ENCODE data around the gene GRPR.

GRPR gene

DNA sequence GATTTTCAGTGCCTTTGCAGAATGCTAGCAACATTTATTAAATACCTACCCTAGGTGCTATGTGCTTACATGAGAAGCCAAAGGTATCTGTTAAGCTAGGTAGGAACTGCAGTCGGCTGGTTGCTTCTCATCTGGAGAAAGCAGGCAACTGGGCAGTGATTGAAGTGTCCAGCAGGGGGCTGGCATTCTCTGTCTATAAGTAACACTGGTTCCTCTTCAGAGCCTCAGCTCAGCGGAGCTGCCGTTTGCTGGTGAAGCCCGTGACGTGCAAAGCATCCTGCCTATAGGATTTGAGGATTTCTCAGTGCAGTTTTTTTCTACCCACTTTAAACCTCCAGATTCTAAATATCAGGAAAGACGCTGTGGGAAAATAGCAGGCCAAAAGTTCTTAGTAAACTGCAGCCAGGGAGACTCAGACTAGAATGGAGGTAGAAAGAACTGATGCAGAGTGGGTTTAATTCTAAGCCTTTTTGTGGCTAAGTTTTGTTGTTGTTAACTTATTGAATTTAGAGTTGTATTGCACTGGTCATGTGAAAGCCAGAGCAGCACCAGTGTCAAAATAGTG is at the start of gene GRPR:
Gene GRPR (plus strand): TSS at position 344 of the 565 bp plus-strand sequence. CDS start 389 bp downstream, outside the sequence.
- Histone ChIP-seq H3K27me3 (ENCODE audit: control insufficient read depth, insufficient read depth, low read length) (no peaks in the 10 kb centered on the region), H3K4me3 (ENCODE audit: low read depth, low read length) (peak within 1 kb of the TSS; percentile 92), H3K9ac (ENCODE audit: low read depth, low read length) (peak within 1 kb of the TSS; percentile 92), H3K4me1 (ENCODE audit: control insufficient read depth, insufficient read depth, low read length) (peaks cover 14% of the 10 kb centered on the region), H3K36me3 (ENCODE audit: control insufficient read depth, insufficient read depth, low read length) (peaks cover 27% of the 10 kb centered on the region), H3K27ac (ENCODE audit: low read depth, low read length) (peak within 1 kb of the TSS; percentile 44), H3K9me3 (ENCODE audit: control insufficient read depth, insufficient read depth, low read length) (0 out of 2 replicates have a peak, but pooled peaks cover 5% of the 10 kb centered on the region)

DNA sequence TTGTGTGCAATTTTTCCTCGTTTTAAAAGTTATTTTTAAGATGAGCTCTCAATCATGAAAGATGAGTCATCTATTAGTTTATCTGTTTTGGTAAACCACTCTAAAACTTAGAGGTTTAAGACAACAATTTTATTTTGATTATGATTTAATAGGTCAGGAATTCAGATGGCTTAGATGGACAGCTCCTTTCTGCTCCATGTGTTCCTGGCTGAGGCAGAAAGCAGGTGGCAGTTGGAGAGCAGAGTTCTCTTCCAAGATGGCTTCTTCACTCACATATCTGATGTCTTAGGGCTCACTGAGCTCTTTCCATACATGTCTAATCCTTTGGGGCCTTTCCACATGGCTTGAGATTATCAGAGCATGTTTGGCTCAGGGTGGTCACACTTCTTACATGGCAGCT is 48.3 kb upstream of the GRPR start:
- peaks cover 4% of the 10 kb centered on the region; the same call in 1 of the 2 replicates for H3K9me3 ChIP-seq (ENCODE audit: control insufficient read depth, insufficient read depth, low read length)
- peaks cover 19% of the 10 kb centered on the region for H3K4me1 ChIP-seq (ENCODE audit: control insufficient read depth, insufficient read depth, low read length)
- H3K27ac ChIP-seq (ENCODE audit: low read depth, low read length) = no peak overlapping the region
- H3K27me3 ChIP-seq (ENCODE audit: control insufficient read depth, insufficient read depth, low read length) = no peaks in the 10 kb centered on the region
- H3K9ac ChIP-seq (ENCODE audit: low read depth, low read length) = no peak overlapping the region
- no peak overlapping the region for H3K4me3 ChIP-seq (ENCODE audit: low read depth, low read length)
- no peaks in the 10 kb centered on the region for H3K36me3 ChIP-seq (ENCODE audit: control insufficient read depth, insufficient read depth, low read length)

DNA sequence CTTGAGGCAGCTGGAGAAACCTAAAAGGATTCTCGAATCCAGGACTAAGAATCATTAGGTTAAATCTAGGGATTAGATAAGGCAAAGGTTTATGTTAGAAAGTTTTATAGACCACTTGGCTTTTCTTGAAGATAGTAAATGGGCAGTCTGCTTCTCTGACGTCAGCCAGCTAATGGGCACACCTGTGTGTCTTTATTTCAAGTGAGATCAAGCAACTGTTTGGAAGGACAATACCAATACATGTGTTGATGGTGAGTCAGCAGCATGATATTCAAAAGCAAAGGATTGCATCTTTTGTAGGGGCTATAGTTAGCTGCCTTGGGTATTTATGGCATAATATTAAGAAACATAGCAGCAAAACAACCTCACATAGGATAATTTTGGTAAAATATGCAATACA is 46.5 kb upstream of the GRPR start:
- Histone ChIP-seq H3K4me1 (ENCODE audit: control insufficient read depth, insufficient read depth, low read length) (peaks cover 19% of the 10 kb centered on the region), H3K4me3 (ENCODE audit: low read depth, low read length) (no peak overlapping the region), H3K9me3 (ENCODE audit: control insufficient read depth, insufficient read depth, low read length) (0 out of 2 replicates have a peak, but pooled peaks cover 1% of the 10 kb centered on the region), H3K36me3 (ENCODE audit: control insufficient read depth, insufficient read depth, low read length) (no peaks in the 10 kb centered on the region), H3K27me3 (ENCODE audit: control insufficient read depth, insufficient read depth, low read length) (no peaks in the 10 kb centered on the region), H3K9ac (ENCODE audit: low read depth, low read length) (no peak overlapping the region), H3K27ac (ENCODE audit: low read depth, low read length) (peak overlapping the region; percentile 12)

DNA sequence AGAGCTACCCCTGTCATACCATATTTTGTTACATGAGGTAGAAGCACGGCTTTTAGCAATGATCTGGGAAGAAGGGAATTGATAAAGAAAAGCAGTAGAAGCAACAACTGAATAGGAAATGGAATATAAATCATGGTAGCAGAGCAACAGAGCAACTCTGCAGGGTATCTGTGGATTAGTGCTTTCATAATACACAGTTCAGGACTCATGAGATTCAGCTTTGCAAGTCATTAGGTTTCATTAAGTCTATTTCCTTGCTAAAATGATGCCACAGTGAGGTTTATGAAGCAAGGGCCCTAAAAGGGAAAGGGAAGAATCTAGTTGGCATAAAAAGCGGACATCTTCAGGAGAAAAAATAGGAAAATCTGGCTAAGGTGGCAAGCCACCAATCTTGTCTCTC is 45.6 kb upstream of the GRPR start:
- Histone ChIP-seq H3K9ac (ENCODE audit: low read depth, low read length) (no peak overlapping the region), H3K4me1 (ENCODE audit: control insufficient read depth, insufficient read depth, low read length) (peaks cover 22% of the 10 kb centered on the region), H3K27ac (ENCODE audit: low read depth, low read length) (peak overlapping the region; percentile 12), H3K36me3 (ENCODE audit: control insufficient read depth, insufficient read depth, low read length) (no peaks in the 10 kb centered on the region), H3K9me3 (ENCODE audit: control insufficient read depth, insufficient read depth, low read length) (no peaks in the 10 kb centered on the region), H3K27me3 (ENCODE audit: control insufficient read depth, insufficient read depth, low read length) (no peaks in the 10 kb centered on the region), H3K4me3 (ENCODE audit: low read depth, low read length) (no peak overlapping the region)

DNA sequence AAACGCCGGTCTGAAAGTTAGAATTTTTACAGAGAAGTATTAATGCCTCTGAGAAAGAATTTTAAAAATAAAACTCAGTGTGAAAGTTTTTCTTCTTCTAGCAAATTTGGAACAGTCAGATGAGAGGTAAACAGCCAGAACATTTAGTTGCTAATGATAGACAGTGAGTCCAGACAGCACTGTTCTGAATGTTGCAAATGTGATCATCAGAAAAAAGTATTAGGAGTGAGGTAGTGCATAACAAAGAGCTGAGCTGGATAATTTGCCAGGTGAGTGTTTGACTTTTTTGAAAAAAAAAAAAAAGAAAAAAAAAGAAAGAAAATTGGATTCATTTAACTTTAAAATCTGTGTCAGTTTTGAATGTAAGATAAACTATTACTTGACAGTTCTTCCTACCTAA is 42.0 kb upstream of the GRPR start:
- Histone ChIP-seq H3K9ac (ENCODE audit: low read depth, low read length) (no peak overlapping the region), H3K36me3 (ENCODE audit: control insufficient read depth, insufficient read depth, low read length) (no peaks in the 10 kb centered on the region), H3K27me3 (ENCODE audit: control insufficient read depth, insufficient read depth, low read length) (no peaks in the 10 kb centered on the region), H3K4me3 (ENCODE audit: low read depth, low read length) (no peak overlapping the region), H3K9me3 (ENCODE audit: control insufficient read depth, insufficient read depth, low read length) (no peaks in the 10 kb centered on the region), H3K4me1 (ENCODE audit: control insufficient read depth, insufficient read depth, low read length) (peaks cover 22% of the 10 kb centered on the region), H3K27ac (ENCODE audit: low read depth, low read length) (no peak overlapping the region)

DNA sequence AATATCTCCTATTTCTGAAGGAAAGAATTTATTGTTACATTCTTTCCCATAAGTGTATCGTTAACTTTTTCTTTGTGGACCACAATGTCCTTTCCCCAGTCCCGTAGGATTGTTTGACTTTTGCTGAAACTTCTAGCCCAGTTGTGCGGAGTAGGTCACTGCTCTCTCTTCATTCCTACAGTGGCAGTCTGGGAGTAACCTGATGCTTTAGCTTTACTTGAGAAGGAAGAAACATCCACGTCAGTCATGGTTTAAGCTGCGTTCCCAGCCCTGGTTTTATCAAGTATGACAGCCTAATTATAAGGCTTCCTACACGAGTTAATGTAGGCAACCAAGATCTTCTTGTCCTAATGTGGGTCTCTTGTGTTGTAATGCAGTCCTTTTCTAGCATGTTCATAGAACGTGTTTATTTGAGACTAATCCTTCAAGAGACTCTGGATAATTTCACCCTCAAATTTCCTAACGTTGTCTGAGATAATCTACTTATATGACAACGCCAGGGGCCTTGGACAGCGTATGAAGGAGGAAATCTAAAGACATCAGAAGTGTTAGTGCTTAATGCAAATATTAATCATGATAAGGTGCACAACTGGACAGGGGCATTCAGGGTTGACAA is 40.8 kb upstream of the GRPR start:
- peaks cover 10% of the 10 kb centered on the region for H3K4me1 ChIP-seq (ENCODE audit: control insufficient read depth, insufficient read depth, low read length)
- no peaks in the 10 kb centered on the region for H3K9me3 ChIP-seq (ENCODE audit: control insufficient read depth, insufficient read depth, low read length)
- H3K36me3 ChIP-seq (ENCODE audit: control insufficient read depth, insufficient read depth, low read length) = no peaks in the 10 kb centered on the region
- H3K9ac ChIP-seq (ENCODE audit: low read depth, low read length) = no peak overlapping the region
- H3K27me3 ChIP-seq (ENCODE audit: control insufficient read depth, insufficient read depth, low read length) = no peaks in the 10 kb centered on the region
- H3K4me3 ChIP-seq (ENCODE audit: low read depth, low read length) = no peak overlapping the region
- no peak overlapping the region for H3K27ac ChIP-seq (ENCODE audit: low read depth, low read length)

DNA sequence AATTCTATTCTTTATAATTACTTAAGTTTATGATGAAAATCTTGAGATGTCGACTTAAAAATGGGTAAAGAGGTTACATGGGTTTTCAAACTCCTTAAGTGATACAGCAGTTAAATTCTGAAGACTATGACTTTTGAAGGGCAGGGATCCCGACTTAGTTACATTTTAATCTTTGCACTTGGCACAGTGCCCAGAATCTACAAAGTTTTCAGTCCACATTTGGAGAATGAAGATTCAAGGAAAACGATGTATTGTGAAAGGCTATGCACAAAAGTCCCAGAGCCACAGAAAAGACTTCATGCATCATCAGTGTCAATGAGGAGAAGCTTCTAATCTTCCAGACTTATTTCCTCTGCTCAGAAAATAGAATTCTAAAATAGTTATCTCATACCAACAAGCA is 36.3 kb upstream of the GRPR start:
- H3K27ac ChIP-seq (ENCODE audit: low read depth, low read length) = no peak overlapping the region

DNA sequence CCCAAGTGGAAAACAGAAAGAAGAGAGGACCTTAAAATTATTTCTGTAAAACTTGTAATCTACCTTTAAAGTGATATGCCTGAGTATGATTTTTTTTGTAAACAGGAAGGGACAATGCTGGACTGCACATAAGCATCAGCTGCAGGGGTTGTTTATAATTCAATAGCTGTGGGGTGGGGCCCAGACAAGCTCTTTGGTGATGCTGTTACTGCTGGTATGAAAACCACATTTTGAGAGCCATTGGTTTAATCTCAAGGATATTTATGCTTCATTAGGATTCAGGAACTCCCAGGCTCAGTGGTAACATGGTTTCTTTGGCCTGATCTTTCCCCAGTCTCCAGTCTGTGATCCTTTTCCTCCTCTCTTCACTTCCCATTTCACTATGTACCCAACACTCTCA is 34.3 kb upstream of the GRPR start:
- Histone ChIP-seq H3K36me3 (ENCODE audit: control insufficient read depth, insufficient read depth, low read length) (no peaks in the 10 kb centered on the region), H3K27ac (ENCODE audit: low read depth, low read length) (no peak overlapping the region), H3K9me3 (ENCODE audit: control insufficient read depth, insufficient read depth, low read length) (no peaks in the 10 kb centered on the region), H3K27me3 (ENCODE audit: control insufficient read depth, insufficient read depth, low read length) (no peaks in the 10 kb centered on the region), H3K9ac (ENCODE audit: low read depth, low read length) (no peak overlapping the region), H3K4me3 (ENCODE audit: low read depth, low read length) (no peak overlapping the region), H3K4me1 (ENCODE audit: control insufficient read depth, insufficient read depth, low read length) (no peaks in the 10 kb centered on the region)

More for the DNA sequence above, 36.3 kb upstream of the GRPR start:
- H3K27me3 ChIP-seq (ENCODE audit: control insufficient read depth, insufficient read depth, low read length) = no peaks in the 10 kb centered on the region
- H3K9ac ChIP-seq (ENCODE audit: low read depth, low read length) = no peak overlapping the region
- H3K9me3 ChIP-seq (ENCODE audit: control insufficient read depth, insufficient read depth, low read length) = no peaks in the 10 kb centered on the region
- H3K36me3 ChIP-seq (ENCODE audit: control insufficient read depth, insufficient read depth, low read length) = no peaks in the 10 kb centered on the region
- peaks cover 4% of the 10 kb centered on the region; the same call in 1 of the 2 replicates for H3K4me1 ChIP-seq (ENCODE audit: control insufficient read depth, insufficient read depth, low read length)
- H3K4me3 ChIP-seq (ENCODE audit: low read depth, low read length) = no peak overlapping the region

DNA sequence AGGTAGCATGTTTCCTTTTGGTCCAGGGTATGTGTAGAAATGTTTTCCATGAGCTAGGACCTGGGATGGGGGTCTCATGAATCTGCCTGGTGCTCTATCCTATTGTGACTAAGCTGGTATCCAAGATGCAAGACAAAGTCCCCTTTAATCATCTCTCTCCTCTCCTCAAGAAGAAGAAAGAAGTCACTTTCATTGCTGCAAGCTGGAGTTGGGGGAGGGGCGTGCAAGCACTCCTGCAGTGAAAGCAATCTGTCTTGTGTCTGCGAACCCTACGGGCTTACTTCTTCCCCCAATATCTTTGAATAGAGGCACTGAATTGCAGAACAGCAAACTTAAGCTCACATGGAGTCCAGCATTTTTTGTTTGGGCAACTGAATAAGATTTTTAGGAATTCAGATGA is 27.2 kb upstream of the GRPR start:
- no peaks in the 10 kb centered on the region for H3K9me3 ChIP-seq (ENCODE audit: control insufficient read depth, insufficient read depth, low read length)
- no peaks in the 10 kb centered on the region for H3K27me3 ChIP-seq (ENCODE audit: control insufficient read depth, insufficient read depth, low read length)
- H3K4me3 ChIP-seq (ENCODE audit: low read depth, low read length) = no peak overlapping the region
- H3K4me1 ChIP-seq (ENCODE audit: control insufficient read depth, insufficient read depth, low read length) = peaks cover 11% of the 10 kb centered on the region
- H3K36me3 ChIP-seq (ENCODE audit: control insufficient read depth, insufficient read depth, low read length) = no peaks in the 10 kb centered on the region
- H3K9ac ChIP-seq (ENCODE audit: low read depth, low read length) = no peak overlapping the region
- H3K27ac ChIP-seq (ENCODE audit: low read depth, low read length) = peak overlapping the region; percentile 1

DNA sequence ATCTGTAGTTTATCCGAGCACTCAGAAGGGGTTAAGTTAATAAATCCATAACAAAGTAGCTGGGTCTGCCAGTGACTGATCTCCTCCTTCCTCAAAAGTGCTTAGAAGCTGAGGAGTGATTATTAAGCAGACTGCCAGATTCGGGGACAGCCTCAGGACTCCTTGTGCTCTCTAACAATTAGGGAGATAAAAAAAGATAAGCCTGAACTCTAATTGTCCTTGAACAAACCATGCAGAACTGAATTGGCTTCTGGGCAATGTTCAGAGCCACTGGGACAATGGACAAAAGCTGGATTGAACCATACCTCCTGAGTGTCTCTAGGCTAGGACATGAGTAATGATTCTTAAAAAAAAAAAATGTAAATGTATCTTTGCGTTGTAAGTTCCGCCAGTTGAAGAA is 22.7 kb upstream of the GRPR start:
- H3K4me1 ChIP-seq (ENCODE audit: control insufficient read depth, insufficient read depth, low read length) = peaks cover 11% of the 10 kb centered on the region
- H3K36me3 ChIP-seq (ENCODE audit: control insufficient read depth, insufficient read depth, low read length) = no peaks in the 10 kb centered on the region
- H3K4me3 ChIP-seq (ENCODE audit: low read depth, low read length) = no peak overlapping the region
- no peaks in the 10 kb centered on the region for H3K27me3 ChIP-seq (ENCODE audit: control insufficient read depth, insufficient read depth, low read length)
- no peaks in the 10 kb centered on the region for H3K9me3 ChIP-seq (ENCODE audit: control insufficient read depth, insufficient read depth, low read length)
- no peak overlapping the region for H3K9ac ChIP-seq (ENCODE audit: low read depth, low read length)
- no peak overlapping the region for H3K27ac ChIP-seq (ENCODE audit: low read depth, low read length)

DNA sequence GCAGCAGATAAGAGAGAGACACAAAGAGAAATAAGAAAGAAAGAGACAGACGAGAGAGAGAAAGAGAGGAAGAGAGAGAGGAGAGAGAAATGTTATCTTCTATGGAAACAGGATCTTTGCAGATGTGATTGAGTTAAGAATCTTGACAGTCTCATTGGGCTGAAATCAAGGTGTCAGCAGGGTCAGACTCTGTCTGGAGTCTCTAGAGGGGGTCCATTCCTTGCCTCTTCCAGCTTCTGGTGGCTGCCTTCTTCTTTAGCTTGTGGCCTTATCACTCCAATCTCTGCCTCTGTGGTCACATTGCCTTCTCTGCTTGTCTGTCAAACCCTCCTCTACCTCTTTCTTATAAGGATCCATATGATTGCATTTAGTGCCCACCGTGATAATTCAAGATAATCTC is 21.8 kb upstream of the GRPR start:
- Histone ChIP-seq H3K4me1 (ENCODE audit: control insufficient read depth, insufficient read depth, low read length) (peaks cover 2% of the 10 kb centered on the region), H3K36me3 (ENCODE audit: control insufficient read depth, insufficient read depth, low read length) (no peaks in the 10 kb centered on the region), H3K27ac (ENCODE audit: low read depth, low read length) (no peak overlapping the region), H3K27me3 (ENCODE audit: control insufficient read depth, insufficient read depth, low read length) (no peaks in the 10 kb centered on the region), H3K4me3 (ENCODE audit: low read depth, low read length) (no peak overlapping the region), H3K9ac (ENCODE audit: low read depth, low read length) (no peak overlapping the region), H3K9me3 (ENCODE audit: control insufficient read depth, insufficient read depth, low read length) (no peaks in the 10 kb centered on the region)

All from HUES48 (cell line).